Measurements from ENCODE around the gene FBLN1. TPM values are rescaled to one million over a fixed set of nuclear protein-coding genes. Genes with fewer than 3 reads are reported as not detected.

The FBLN1 gene
- total RNA-seq, 1 experiment from 2014 or later: 23.4 TPM

GRCh38 chr22:45508814-45509213, 6.1 kb downstream of the FBLN1 start:
- Histone ChIP-seq H3K9me3 (ENCODE audit: control insufficient read depth in 1 of 2, insufficient read depth in 1 of 2, low read depth in 1 of 2, low read length in 2 of 2) (no peaks in the 10 kb centered on the region), H3K9me2 (ENCODE audit: insufficient read depth) (no peaks in the 10 kb centered on the region), H3K27ac (ENCODE audit: low read depth, low read length) (no peak overlapping the region), H3K4me1 (ENCODE audit: control insufficient read depth in 1 of 2, insufficient read depth in 2 of 2, low read length in 2 of 2) (no peaks in the 10 kb centered on the region), H3K4me2 (ENCODE audit: low read length) (no peak overlapping the region), H3K27me3 (ENCODE audit: insufficient read depth, low read length) (no peaks in the 10 kb centered on the region), H3K36me3 (ENCODE audit: control insufficient read depth in 1 of 2, insufficient read depth in 2 of 2, low read length in 2 of 2) (no peaks in the 10 kb centered on the region), H3K79me2 (ENCODE audit: insufficient read depth, low read length) (no peaks in the 10 kb centered on the region), H4K20me1 (ENCODE audit: insufficient read depth) (no peaks in the 10 kb centered on the region), H3K9ac (ENCODE audit: low read length) (no peak overlapping the region), H3K4me3 (replicated peaks in 1 of 2; ENCODE audit: low read depth in 1 of 2, low read length in 2 of 2) (no peak overlapping the region), H2AFZ (ENCODE audit: low read depth, low read length, poor library complexity, severe bottlenecking) (no peak overlapping the region)
- DNase-seq (ENCODE audit: low read depth, low spot score) (no peak), ATAC-seq (no peak)
- POLR2A ChIA-PET: no interaction called here
- CTCF ChIA-PET: no interaction called here
- RAD21 ChIA-PET (ENCODE audit: low non-redundant PET in 1 of 2, low total read pairs in 2 of 2, uncharacterized antibody in 2 of 2, unreplicated experiment in 2 of 2): no interaction called here
- no TSS peak for BruUV-seq (replicated peaks)
- TF ChIP-seq ELF1 (IDR thresholded peaks at IDR 0.05; ENCODE audit: borderline replicate concordance, low read depth) (no peak), ZBTB33 (IDR thresholded peaks at IDR 0.05; ENCODE audit: extremely low read depth, insufficient replicate concordance, low read length) (no peak), ZFX (IDR thresholded peaks at IDR 0.05) (no peak), REST (IDR thresholded peaks at IDR 0.05; ENCODE audit: low read depth) (no peak), SIN3A (IDR thresholded peaks at IDR 0.05; ENCODE audit: low read depth) (no peak), POLR2A (IDR thresholded peaks at IDR 0.05; ENCODE audit: borderline replicate concordance, extremely low read depth, insufficient read depth, insufficient read length) (no peak), CBX3 (IDR thresholded peaks at IDR 0.05; ENCODE audit: low read depth) (no peak), TCF7L2 (IDR thresholded peaks at IDR 0.05; ENCODE audit: borderline replicate concordance, extremely low read depth, insufficient read depth, insufficient read length) (no peak), SP1 (IDR thresholded peaks at IDR 0.05; ENCODE audit: low read depth) (no peak), RAD21 (IDR thresholded peaks at IDR 0.05; ENCODE audit: low read depth) (no peak), CEBPB (IDR thresholded peaks at IDR 0.05; ENCODE audit: low read depth) (no peak), YY1 (IDR thresholded peaks at IDR 0.05; ENCODE audit: extremely low read depth, insufficient replicate concordance, low read depth, low read length) (no peak)
- TF ChIP-seq, protein P1, sequence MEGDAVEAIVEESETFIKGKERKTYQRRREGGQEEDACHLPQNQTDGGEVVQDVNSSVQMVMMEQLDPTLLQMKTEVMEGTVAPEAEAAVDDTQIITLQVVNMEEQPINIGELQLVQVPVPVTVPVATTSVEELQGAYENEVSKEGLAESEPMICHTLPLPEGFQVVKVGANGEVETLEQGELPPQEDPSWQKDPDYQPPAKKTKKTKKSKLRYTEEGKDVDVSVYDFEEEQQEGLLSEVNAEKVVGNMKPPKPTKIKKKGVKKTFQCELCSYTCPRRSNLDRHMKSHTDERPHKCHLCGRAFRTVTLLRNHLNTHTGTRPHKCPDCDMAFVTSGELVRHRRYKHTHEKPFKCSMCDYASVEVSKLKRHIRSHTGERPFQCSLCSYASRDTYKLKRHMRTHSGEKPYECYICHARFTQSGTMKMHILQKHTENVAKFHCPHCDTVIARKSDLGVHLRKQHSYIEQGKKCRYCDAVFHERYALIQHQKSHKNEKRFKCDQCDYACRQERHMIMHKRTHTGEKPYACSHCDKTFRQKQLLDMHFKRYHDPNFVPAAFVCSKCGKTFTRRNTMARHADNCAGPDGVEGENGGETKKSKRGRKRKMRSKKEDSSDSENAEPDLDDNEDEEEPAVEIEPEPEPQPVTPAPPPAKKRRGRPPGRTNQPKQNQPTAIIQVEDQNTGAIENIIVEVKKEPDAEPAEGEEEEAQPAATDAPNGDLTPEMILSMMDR (IDR thresholded peaks at IDR 0.05 in 2 of 3, conservative IDR thresholded peaks at IDR 0.05 in 1 of 3; ENCODE audit: borderline replicate concordance in 1 of 3, insufficient read depth in 1 of 3, low read depth in 2 of 3, low read length in 2 of 3): no peak
- intact Hi-C loops (cut with micrococcal nuclease): no loop called here

Measured in HCT116 (cell line).